HL-60/S4 treated with retinoic acid at 250 ng/mL for 4 days and 3 days (cell line): Measurements from ENCODE around the gene MAP3K5.

Source experiments
- in situ Hi-C: fragments of 300-500 bp; cut with MboI; formaldehyde crosslinking; loops from 2 replicates; pipeline ENCODE4 v1.7.0; 2022; ENCODE audit warnings: low sequenced_read_pairs

MAP3K5 gene

GRCh38 chr6:136614350-136614749 lies 177.9 kb downstream of the MAP3K5 start:
- in situ Hi-C loops = no loop called here

DNA sequence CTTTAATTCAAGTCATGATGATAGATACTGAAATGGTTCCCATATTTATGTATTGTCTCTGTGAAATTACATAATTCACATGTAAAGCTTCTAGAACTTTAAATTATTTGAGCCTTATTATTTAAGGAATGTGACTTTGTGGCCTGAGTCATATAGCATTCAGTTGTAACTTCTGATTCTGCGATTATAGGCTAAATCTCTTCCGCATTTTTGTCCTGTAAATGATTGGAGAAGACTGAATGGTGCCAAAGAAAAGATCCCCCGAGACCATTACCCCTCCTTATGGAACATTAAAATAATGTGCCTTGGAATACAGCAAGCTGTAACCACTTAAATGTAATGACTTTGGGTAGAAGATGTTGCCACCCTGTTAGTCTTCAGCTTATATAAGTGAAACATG lies 178.8 kb downstream of the MAP3K5 start:
- in situ Hi-C loops = no loop called here

DNA sequence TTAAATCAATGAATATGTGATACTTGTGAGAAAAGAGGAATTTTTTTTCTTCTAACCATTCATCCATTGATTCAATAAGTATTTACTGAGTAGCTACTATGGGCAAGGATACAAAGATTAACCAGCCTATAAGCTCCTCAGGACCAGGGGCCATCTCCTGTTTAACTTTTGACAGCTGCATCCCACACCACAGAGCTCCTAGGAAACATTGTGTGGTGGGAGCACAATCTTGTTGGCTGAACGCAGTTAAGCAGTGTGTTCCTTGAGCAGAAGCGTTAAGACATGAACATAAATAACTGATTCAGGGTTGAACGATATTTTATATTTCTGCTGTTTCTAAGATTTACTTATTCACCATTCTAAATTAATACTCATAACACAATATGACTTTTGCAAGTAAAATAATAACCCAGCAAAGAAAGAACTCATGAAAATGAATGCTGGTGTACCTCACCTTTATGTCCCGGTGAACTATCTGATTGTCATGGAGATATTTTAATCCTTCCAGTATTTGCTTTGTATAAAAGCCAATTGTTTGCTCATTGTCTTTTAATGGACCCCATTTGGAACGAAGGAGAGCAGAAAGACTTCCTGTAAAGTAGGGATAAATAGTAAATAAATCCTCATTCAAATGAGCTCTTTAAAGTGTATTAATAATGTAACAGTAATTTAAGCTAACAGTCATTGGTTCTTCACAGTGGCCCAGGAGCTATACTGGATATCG lies 179.4 kb downstream of the MAP3K5 start:
- in situ Hi-C loops = no loop called here

- in situ Hi-C loops = no loop called here
Measured at GRCh38 chr6:136611746-136612145, 180.5 kb downstream of the MAP3K5 start.

DNA sequence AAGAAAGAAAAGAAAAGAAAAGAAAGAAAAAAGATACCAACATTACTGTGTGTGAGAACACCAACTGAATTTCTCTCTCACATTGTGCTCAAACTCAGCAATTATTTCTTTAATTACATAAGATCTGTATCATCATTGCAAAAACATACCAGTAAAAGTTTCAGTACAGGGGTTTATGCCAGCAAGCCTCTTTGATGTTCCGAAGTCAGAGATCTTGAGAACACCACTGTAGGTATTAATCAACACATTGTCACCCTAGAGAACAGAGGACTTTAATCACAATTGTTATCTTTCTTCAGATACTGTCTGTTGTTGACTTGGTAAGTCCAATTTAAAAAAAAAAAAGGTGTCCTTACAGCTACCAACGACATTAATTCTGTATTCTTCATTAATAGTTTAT lies 181.1 kb downstream of the MAP3K5 start:
- in situ Hi-C loops = no loop called here

GRCh38 chr6:136609873-136610706 lies 182.2 kb downstream of the MAP3K5 start:
- in situ Hi-C loops = no loop called here

DNA sequence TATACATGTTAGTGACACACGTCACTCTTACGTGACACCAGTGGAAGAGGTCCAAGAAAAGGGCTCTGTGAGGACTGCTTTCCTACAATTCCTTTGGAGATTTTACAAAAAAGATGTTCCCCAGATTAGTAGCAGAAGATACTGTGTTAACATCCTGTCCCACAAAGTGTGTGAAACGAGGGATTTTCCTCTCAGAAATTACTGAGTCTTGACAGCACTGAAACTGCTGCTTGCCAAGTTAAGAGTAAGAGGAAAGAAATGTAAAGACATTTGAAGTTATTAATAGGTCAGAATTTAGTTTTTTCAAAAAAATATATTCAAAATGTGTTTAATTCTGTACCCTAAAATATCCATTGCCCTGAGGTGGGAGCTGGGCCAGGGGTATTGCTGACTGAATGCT lies 183.3 kb downstream of the MAP3K5 start:
- in situ Hi-C loops = no loop called here

GRCh38 chr6:136607932-136608772 lies 184.1 kb downstream of the MAP3K5 start:
- in situ Hi-C loops = no loop called here

DNA sequence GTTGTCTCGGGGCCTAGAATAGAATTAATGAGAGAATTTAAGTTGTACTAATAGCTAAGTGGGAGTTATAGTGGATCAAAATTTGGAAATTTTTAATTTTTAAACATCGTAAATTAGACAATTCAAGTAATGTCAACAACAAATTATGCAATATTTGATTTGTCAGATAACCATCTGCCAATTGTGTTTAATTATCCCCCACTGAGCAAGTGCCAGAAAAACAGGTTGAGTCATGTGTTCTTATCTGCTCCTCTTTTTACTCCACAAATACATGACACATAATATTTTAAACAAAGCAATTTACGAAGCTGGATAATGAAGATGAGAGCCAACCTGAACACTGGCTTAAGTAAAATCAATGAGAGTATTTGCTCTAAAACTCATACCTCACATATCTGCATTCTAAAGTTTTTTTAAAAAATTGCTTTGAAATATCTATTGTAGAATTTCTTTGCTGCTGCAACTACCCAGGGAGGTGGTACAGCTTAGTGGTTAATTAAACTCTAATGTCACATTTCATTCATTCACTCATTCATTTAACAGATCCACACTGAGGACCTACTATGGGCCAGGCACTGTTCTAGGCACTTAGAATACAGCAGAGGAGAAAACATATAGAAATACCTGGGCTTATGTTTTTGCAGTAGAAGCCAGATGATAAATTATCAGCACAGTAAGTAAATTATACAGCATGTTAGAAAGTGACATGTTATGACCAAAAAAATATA lies 184.9 kb downstream of the MAP3K5 start:
- in situ Hi-C loops = no loop called here

GRCh38 chr6:136604928-136605510 lies 187.3 kb downstream of the MAP3K5 start:
- in situ Hi-C loops = no loop called here

DNA sequence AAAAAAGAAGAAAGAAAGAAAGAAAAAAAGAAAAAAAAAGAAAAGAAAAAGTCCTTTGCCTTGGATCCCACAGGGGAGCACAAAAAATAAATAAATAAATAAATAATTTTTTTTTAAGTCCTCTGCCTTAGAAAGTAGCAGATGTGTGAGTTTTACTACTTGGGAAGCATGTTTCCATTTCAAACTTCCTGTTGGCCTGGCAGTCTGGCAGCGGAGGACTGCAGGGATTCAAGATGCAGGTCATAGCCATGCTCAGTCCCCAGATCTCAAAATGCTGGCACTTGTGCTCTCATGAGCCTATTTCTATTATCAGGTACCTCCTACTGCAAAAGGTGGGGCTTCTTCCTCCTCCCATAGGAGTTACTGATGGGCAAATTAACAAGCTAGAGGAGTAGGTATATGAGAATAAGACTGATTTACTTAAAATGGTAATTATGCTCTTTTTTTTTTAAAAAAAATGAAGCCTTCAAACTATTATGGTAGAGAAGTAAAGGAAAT lies 187.9 kb downstream of the MAP3K5 start:
- in situ Hi-C loops = no loop called here

DNA sequence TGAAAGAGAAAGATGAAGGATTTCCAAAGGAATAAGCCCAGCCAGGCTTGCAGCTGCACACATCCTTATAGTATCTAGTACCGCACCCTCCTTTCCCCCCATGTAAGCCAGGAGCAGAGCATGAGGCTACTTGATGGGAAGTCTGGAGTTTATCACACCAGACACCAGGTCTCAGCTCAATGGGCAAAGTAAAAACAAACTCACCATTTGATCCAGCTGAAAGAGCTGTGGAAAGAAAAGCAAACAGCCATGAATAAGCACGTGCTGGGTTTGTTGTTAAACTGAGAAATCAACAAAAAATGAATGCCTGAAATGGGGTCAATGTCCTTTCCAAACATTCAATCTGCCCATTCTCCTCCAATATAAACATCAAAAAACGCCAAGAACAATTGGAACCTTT lies 191.5 kb downstream of the MAP3K5 start:
- in situ Hi-C loops = no loop called here

DNA sequence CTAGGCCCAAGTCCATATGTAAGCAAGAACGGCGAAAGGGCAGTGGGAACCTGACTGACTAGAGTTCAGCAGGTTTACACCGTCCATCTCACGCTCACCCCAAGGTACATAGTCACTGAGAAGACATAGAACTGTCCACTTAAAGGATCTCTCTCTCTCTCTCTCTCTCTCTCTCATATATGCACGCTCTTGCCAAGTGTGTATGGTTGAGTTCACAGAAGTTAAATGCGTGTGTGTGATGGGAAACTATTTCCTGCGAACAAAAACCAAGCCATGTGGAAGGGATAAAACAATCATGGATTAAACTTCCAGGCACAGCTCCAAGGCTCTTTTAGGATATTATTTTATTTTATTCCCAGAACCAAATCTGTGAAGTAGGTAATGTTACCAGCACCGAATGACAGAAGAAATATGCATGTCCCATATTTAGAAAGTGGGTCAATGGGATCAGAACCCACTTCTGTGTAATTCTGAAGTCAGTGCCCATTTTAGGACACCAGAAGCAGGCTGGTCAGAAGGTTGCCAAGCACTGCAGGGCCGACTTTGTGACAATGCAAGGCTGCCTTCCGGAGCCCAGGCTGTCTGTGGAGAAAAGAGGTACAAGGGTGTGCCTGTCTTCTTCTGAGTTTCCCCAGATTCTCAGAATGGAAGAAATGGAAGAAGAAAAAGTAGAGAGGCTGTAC lies 192.8 kb downstream of the MAP3K5 start:
- in situ Hi-C loops = no loop called here

DNA sequence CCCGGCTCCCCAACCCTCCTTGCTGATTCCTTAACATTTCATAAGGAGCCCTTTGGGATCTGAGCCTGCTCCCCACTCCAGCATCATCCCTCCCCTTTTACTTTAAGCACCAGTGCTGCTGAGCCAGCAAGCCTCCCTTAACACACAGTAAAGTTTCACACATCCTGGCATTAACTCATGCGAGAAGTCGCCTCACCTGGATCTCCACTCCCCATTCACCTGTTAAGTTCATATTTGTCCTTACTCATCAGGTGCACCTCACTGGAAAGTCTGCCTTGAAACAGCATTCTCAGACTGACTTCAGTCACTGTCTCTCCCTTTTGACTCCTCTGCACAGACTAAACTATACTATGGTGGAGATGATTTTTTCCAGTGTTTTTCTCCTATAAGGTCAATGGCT lies 194.2 kb downstream of the MAP3K5 start:
- in situ Hi-C loops = no loop called here

DNA sequence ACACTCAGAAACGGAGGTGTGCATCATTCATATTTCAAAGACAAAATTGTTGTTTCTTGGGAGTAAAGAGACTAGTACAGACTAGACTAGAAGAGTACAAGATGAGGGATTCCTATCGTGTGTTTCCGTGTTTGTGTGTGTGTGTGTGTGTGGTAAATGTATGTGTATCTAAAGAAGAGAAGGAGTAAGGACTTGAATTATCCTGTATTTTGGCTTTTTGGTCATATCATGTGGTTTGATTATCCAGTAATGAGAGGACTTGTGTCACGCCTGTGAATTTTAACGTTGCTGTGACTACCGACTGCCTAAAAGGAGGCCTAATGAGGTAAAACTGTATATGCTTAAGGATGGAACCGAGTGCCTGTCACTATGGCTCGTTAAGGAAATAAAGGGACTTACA lies 197.6 kb downstream of the MAP3K5 start:
- in situ Hi-C loops = no loop called here

DNA sequence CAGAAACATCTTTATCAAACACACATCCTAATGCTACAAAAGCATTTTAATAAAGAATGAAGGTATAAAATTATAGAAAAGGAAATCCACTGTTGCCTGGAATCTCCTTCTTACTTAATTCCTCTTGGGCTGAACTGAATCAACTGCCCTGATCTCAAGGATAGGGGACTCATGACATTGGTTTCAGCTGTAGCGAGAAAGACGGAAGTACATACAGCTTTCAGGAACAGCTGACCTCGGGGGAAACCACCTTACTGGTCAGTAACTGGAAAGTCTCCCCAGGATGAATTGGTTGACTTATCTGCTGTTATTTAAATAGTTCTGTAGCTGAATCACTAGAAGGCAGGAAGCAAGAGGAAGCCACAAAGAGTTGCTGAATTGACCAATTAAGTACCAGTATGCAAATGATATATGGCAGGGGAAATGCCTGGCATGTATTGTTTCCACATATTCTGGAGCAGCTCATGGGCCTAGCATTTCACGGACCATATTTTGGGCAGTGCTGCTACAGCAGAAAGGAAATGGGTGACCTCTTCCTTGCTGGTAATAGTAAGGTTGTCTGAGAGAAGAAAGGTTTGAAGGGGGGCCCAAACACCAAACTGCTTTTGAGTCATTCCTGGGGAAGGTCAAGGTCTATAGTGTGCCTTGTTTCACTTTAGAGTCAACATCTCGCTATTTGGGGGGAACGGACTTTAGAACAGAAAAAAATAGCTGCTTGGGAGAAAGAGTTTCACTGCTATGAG lies 198.4 kb downstream of the MAP3K5 start:
- in situ Hi-C loops = no loop called here

DNA sequence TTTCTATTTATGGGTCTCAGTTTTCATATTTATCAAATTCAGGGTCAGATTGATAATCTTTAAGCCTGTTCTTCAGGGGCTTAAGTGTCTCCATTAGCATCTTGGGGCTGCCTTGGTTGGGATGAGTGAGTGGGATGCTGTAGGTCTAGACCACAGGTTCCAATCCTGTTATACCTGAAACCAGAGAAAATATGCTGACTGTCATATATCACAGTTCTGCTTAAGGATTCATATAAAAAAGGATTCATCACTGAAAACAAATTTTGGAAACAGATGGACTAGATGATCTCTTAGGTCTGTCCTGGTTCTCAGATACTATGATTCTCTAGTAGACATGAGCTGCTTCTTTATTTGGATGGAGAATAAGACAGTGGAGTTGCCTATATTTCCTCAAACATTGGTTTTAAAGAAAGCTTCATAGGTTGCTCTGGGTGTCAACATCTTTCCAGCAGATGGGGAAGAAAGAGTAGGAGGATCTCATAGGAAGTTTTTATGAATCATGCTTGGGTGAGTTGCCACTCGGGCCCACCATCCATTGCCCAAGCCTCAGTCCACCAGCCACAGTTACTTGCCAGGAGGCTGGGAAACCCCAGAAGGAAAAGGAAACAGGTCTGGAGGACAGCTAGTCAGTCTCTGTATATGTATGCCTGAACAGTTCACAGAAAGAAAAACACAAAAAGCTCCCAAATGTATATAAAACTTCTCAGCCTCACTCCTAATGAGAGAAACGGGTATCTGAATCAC lies 199.2 kb downstream of the MAP3K5 start:
- in situ Hi-C loops = no loop called here

DNA sequence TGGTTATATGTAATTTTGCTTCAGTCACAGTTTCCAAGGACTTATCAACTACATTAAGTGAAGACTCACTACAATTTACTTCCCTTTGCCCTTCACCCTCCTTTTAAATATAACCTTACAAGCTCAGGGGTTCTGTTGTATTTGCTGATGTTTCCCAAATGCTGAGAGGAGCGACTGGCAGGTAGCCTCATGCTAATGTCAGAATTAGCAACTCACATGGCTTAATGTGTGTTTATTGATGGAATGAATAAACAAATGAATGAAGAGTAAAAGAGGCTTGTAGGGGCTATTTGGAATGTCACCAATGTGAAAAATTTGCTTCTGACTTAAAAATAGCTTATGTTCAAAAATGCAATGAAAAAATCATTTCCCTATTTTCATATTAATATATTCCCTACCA lies 200.7 kb downstream of the MAP3K5 start:
- in situ Hi-C loops = no loop called here
